SU-DHL-6 (cell line): ENCODE measurements around the gene PRRC2A.

Source experiments
- EZH2phosphoT487 ChIP-seq: fragments of 200-600 bp; sonication (generic), shearing (Covaris generic); conservative IDR thresholded peaks from 2 replicates; pipeline ENCODE4 v1.6.1; 2018; ENCODE audit warnings: mild to moderate bottlenecking, antibody characterized with exemption, low read length, moderate library complexity, mixed read lengths
- TF ChIP-seq, protein P1 (sequence below): fragments of 200-600 bp; sonication (generic); IDR thresholded peaks from one replicate; pipeline ENCODE4 v1.5.1; 2017; ENCODE audit warnings: antibody characterized with exemption, mild to moderate bottlenecking, low read length, moderate library complexity; ENCODE audit not compliant: insufficient read depth, poor library complexity, severe bottlenecking

DNA sequence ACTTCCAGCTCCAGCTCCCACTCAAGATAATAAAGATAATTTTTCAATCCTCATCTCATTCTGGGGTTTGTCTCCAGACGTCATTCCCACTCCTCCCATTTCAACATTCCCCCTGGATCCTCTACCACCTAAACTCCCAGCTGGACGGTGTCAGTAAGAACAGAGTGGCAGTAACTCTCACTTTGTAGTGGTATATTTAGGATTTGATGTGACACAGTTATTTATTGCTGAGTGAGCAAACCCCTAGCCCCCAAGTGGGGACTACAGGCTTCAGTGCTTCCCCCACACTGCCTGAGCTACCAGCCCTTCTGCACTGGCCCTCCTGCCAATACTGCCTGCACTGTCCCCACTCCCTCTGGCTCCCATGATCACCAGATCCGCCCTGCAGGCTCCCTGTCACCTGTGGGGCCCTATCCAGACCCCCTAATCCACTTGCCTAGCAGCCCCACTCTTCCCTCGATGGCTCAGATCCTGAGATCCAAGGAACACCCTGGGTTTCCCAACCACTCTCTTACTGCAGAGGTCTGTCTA is 37.7 kb downstream of the PRRC2A start:
- TF ChIP-seq, protein P1, sequence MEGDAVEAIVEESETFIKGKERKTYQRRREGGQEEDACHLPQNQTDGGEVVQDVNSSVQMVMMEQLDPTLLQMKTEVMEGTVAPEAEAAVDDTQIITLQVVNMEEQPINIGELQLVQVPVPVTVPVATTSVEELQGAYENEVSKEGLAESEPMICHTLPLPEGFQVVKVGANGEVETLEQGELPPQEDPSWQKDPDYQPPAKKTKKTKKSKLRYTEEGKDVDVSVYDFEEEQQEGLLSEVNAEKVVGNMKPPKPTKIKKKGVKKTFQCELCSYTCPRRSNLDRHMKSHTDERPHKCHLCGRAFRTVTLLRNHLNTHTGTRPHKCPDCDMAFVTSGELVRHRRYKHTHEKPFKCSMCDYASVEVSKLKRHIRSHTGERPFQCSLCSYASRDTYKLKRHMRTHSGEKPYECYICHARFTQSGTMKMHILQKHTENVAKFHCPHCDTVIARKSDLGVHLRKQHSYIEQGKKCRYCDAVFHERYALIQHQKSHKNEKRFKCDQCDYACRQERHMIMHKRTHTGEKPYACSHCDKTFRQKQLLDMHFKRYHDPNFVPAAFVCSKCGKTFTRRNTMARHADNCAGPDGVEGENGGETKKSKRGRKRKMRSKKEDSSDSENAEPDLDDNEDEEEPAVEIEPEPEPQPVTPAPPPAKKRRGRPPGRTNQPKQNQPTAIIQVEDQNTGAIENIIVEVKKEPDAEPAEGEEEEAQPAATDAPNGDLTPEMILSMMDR: no peak
- no peak for TF ChIP-seq EZH2phosphoT487
